ENCODE results near the gene TM4SF18.
"Not testable (repeated sequence)": the region's sequence is repeated elsewhere in the genome, so short reads cannot be mapped to it uniquely, and the experiment has no call there.

The TM4SF18 gene

GRCh38 chr3:149333176-149333859 is at the start of gene TM4SF18:
Gene TM4SF18 (minus strand): TSS chr3:149333636. CDS start chr3:149333382, 254 bp downstream.
- no peak for DNase-seq (ENCODE audit: low read depth)

GRCh38 chr3:149382518-149382917 is 49.1 kb upstream of the TM4SF18 start:
- no peak for DNase-seq (ENCODE audit: low read depth)

- DNase-seq (ENCODE audit: low read depth) = no peak
Measured at GRCh38 chr3:149382101-149382467, 48.6 kb upstream of the TM4SF18 start.

- DNase-seq (ENCODE audit: low read depth) = no peak
Measured at GRCh38 chr3:149381173-149382100, 48.0 kb upstream of the TM4SF18 start.

- not testable (repeated sequence) for DNase-seq (ENCODE audit: low read depth)
Measured at GRCh38 chr3:149380220-149380619, 46.8 kb upstream of the TM4SF18 start.

- no peak for DNase-seq (ENCODE audit: low read depth)
Measured at GRCh38 chr3:149378478-149379309, 45.3 kb upstream of the TM4SF18 start.

- DNase-seq (ENCODE audit: low read depth) = no peak
Measured at GRCh38 chr3:149377408-149378364, 44.2 kb upstream of the TM4SF18 start, which contains the start of gene TM4SF1. Gene TM4SF1 (minus strand): TSS chr3:149377649. CDS start chr3:149377547, 102 bp downstream.

- DNase-seq (ENCODE audit: low read depth) = no peak
Measured at GRCh38 chr3:149376718-149377407, 43.4 kb upstream of the TM4SF18 start.

- DNase-seq (ENCODE audit: low read depth) = no peak
Measured at GRCh38 chr3:149375501-149376196, 42.2 kb upstream of the TM4SF18 start.

- no peak for DNase-seq (ENCODE audit: low read depth)
Measured at GRCh38 chr3:149374793-149375500, 41.5 kb upstream of the TM4SF18 start.

GRCh38 chr3:149374391-149374790 is 41.0 kb upstream of the TM4SF18 start:
- DNase-seq (ENCODE audit: low read depth) = no peak

- DNase-seq (ENCODE audit: low read depth) = no peak
Measured at GRCh38 chr3:149373235-149374125, 40.0 kb upstream of the TM4SF18 start.

GRCh38 chr3:149371723-149372114 is 38.3 kb upstream of the TM4SF18 start:
- no peak for DNase-seq (ENCODE audit: low read depth)

GRCh38 chr3:149371001-149371722 is 37.7 kb upstream of the TM4SF18 start:
- DNase-seq (ENCODE audit: low read depth) = no peak

- DNase-seq (ENCODE audit: low read depth) = no peak
Measured at GRCh38 chr3:149369991-149370866, 36.8 kb upstream of the TM4SF18 start.
